Mucosa of gallbladder (tissue), 1 donor: ENCODE results near the gene SLC39A11. TPM values are rescaled to one million over a fixed set of nuclear protein-coding genes. Genes with fewer than 3 reads are reported as not detected.
A peak's percentile ranks its signal among the peaks of the same experiment; 100 is the strongest.
"Not testable (repeated sequence)": the region's sequence is repeated elsewhere in the genome, so short reads cannot be mapped to it uniquely, and the experiment has no call there.

Source experiments
- DNase-seq: peaks from one replicate; pipeline ENCODE4 v3.0.0-alpha.2; 2020; ENCODE audit warnings: low spot score
- total RNA-seq: library from RNA; stranded (reverse); gene quantifications from one replicate; pipeline ENCODE4 v1.2.1, GENCODE V29; 2021
- donor health status: DM: no; HTN: no; CAD: no.

SLC39A11 gene
- total RNA-seq, 1 donor from 2014 or later = 62.8 TPM

GRCh38 chr17:72717276-72717675 is 375.2 kb downstream of the SLC39A11 start:
- DNase-seq = no peak

GRCh38 chr17:72715906-72716572 is 376.4 kb downstream of the SLC39A11 start:
- no peak for DNase-seq

GRCh38 chr17:72714357-72714966 is 378.0 kb downstream of the SLC39A11 start:
- peak; percentile 34 for DNase-seq

- no peak for DNase-seq
Observed at GRCh38 chr17:72713701-72714100, 378.8 kb downstream of the SLC39A11 start.

- DNase-seq = no peak
Observed at GRCh38 chr17:72711521-72712310, 380.8 kb downstream of the SLC39A11 start.

- no peak for DNase-seq
Observed at GRCh38 chr17:72710834-72711233, 381.7 kb downstream of the SLC39A11 start.

- no peak for DNase-seq
Observed at GRCh38 chr17:72710202-72710601, 382.3 kb downstream of the SLC39A11 start.

GRCh38 chr17:72708682-72709081 is 383.8 kb downstream of the SLC39A11 start:
- DNase-seq = not testable (repeated sequence)

GRCh38 chr17:72707881-72708280 is 384.6 kb downstream of the SLC39A11 start:
- peak; percentile 82 for DNase-seq

GRCh38 chr17:72706396-72706981 is 386.0 kb downstream of the SLC39A11 start:
- DNase-seq = no peak

GRCh38 chr17:72705905-72706395 is 386.5 kb downstream of the SLC39A11 start:
- DNase-seq = no peak

- DNase-seq = no peak
Observed at GRCh38 chr17:72702998-72703397, 389.5 kb downstream of the SLC39A11 start.

GRCh38 chr17:72702136-72702735 is 390.3 kb downstream of the SLC39A11 start:
- DNase-seq = no peak

- DNase-seq = no peak
Observed at GRCh38 chr17:72700226-72700625, 392.3 kb downstream of the SLC39A11 start.

- DNase-seq = no peak
Observed at GRCh38 chr17:72699545-72699944, 392.9 kb downstream of the SLC39A11 start.

GRCh38 chr17:72697602-72698146 is 394.8 kb downstream of the SLC39A11 start:
- no peak for DNase-seq

- no peak for DNase-seq
Observed at GRCh38 chr17:72696721-72697120, 395.8 kb downstream of the SLC39A11 start.

- no peak for DNase-seq
Observed at GRCh38 chr17:72696156-72696555, 396.3 kb downstream of the SLC39A11 start.

- DNase-seq = no peak
Observed at GRCh38 chr17:72693956-72694355, 398.5 kb downstream of the SLC39A11 start.

GRCh38 chr17:72693151-72693878 is 399.2 kb downstream of the SLC39A11 start:
- DNase-seq = no peak

GRCh38 chr17:72692676-72693075 is 399.8 kb downstream of the SLC39A11 start:
- no peak for DNase-seq
